Activated naive CD4-positive, alpha-beta T cell treated with anti-CD3 and anti-CD28 coated beads, Interleukin-2, amount 50 U/mL, for 24 hours (primary cell): ENCODE measurements around the gene LANCL3.
"Not testable (repeated sequence)": the region's sequence is repeated elsewhere in the genome, so short reads cannot be mapped to it uniquely, and the experiment has no call there.

Experiments used
- H3K27ac Mint-ChIP-seq: one replicate; pipeline ENCODE4 v1.8.0; 2021; ENCODE audit warnings: mild to moderate bottlenecking, mixed read lengths
- H3K27me3 Mint-ChIP-seq: one replicate; pipeline ENCODE4 v1.8.0; 2021; ENCODE audit warnings: mixed read lengths
- H3K36me3 Mint-ChIP-seq: one replicate; pipeline ENCODE4 v1.8.0; 2021; ENCODE audit warnings: mixed read lengths
- H3K4me1 Mint-ChIP-seq: one replicate; pipeline ENCODE4 v1.8.0; 2021; ENCODE audit warnings: mixed read lengths
- H3K4me3 Mint-ChIP-seq: one replicate; pipeline ENCODE4 v1.8.0; 2021; ENCODE audit warnings: mild to moderate bottlenecking, mixed read lengths
- H3K9me3 Mint-ChIP-seq: one replicate; pipeline ENCODE4 v1.8.0; 2021; ENCODE audit warnings: mixed read lengths

LANCL3 gene

GRCh38 chrX:37571426-37572107, at the start of gene LANCL3:
Gene LANCL3, plus strand, starts transcription at chrX:37571661. Its CDS starts 210 bp downstream, at chrX:37571871.
- H3K9me3 Mint-ChIP-seq, H3K27me3 Mint-ChIP-seq, H3K4me1 Mint-ChIP-seq, H3K36me3 Mint-ChIP-seq, H3K27ac Mint-ChIP-seq: not testable (repeated sequence)
- peak within 1 kb of the TSS; percentile 81 for H3K4me3 Mint-ChIP-seq

GRCh38 chrX:37523673-37524072, 47.8 kb upstream of the LANCL3 start:
- not testable (repeated sequence) for H3K9me3 Mint-ChIP-seq, H3K36me3 Mint-ChIP-seq, H3K27ac Mint-ChIP-seq, H3K4me3 Mint-ChIP-seq, H3K27me3 Mint-ChIP-seq, H3K4me1 Mint-ChIP-seq

GRCh38 chrX:37541991-37542390, 29.5 kb upstream of the LANCL3 start:
- Mint-ChIP-seq H3K9me3 (no peaks in the 10 kb centered on the region), H3K27me3 (peaks cover 1% of the 10 kb centered on the region), H3K36me3 (no peaks in the 10 kb centered on the region), H3K4me3 (no peak overlapping the region), H3K4me1 (no peaks in the 10 kb centered on the region), H3K27ac (no peak overlapping the region)

DNA sequence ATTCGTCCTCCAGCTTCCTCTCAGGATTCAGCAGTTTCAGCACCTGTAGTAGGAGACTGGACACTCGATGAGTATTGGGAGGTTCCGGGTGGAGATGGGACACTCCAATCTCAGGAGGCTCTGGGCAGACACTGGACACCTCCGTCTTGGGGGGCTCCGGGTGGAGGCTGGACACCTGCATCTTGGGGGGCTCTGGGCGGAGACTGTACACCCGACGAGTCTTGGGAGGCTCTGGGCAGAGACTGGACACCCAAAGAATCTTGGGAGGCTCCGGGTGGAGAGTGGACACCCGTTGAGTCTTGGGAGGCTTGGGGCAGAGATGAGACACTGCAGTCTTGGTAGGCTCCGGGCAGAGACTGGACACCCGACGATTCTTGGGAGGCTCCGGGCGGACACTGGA, 28.7 kb upstream of the LANCL3 start:
- Mint-ChIP-seq H3K4me1 (no peaks in the 10 kb centered on the region), H3K4me3 (no peak overlapping the region), H3K27me3 (no peaks in the 10 kb centered on the region), H3K36me3 (no peaks in the 10 kb centered on the region), H3K27ac (no peak overlapping the region), H3K9me3 (no peaks in the 10 kb centered on the region)

DNA sequence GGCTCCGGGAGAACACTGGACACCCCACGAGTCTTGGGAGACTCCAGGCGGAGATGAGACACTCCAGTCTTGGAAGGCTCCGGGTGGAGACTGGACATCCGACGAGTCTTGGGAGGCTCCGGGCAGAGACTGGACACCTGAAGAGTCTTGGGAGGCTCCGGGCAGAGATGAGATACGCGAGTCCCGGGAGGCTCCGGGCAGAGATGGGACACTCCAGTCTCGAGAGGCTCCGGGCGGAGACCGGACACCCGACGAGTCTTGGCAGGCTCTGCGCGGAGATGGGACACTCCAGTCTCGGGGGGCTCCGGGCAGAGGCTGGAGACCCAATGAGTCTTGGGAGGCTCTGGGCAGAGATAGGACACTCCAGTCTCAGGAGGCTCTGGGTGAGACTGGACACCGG, 28.1 kb upstream of the LANCL3 start:
- Mint-ChIP-seq H3K36me3 (no peaks in the 10 kb centered on the region), H3K4me1 (no peaks in the 10 kb centered on the region), H3K27ac (no peak overlapping the region), H3K27me3 (no peaks in the 10 kb centered on the region), H3K4me3 (no peak overlapping the region), H3K9me3 (no peaks in the 10 kb centered on the region)

GRCh38 chrX:37544531-37544930, 26.9 kb upstream of the LANCL3 start:
- H3K4me1 Mint-ChIP-seq, H3K27ac Mint-ChIP-seq, H3K27me3 Mint-ChIP-seq, H3K9me3 Mint-ChIP-seq, H3K4me3 Mint-ChIP-seq, H3K36me3 Mint-ChIP-seq: not testable (repeated sequence)

- Mint-ChIP-seq H3K4me1 (no peaks in the 10 kb centered on the region), H3K4me3 (no peak overlapping the region), H3K27me3 (no peaks in the 10 kb centered on the region), H3K9me3 (no peaks in the 10 kb centered on the region), H3K27ac (no peak overlapping the region), H3K36me3 (no peaks in the 10 kb centered on the region)
These were observed 26.4 kb upstream of the LANCL3 start for GRCh38 chrX:37545066-37545465.

DNA sequence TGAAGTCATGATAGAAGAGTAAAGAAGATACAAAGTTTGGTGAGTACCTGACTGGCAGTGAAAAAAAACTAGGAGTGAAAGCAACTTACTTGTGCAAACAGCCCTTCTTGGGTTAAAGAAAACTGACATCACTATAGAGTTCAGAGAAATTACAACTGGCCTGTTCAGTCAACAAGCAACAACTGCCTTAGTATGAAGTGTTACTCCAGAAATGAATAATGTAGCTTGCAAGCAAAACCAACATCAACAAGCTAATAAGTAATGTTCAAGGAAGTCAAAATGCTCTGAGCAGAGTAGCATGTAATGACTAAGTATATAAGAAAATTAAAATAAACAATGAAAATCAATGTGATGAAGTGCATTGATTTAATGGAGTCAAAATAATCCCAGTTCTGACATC, 21.8 kb upstream of the LANCL3 start:
- H3K27me3 Mint-ChIP-seq, H3K36me3 Mint-ChIP-seq, H3K27ac Mint-ChIP-seq, H3K4me3 Mint-ChIP-seq, H3K4me1 Mint-ChIP-seq, H3K9me3 Mint-ChIP-seq: not testable (repeated sequence)

GRCh38 chrX:37553476-37553875, 18.0 kb upstream of the LANCL3 start:
- Mint-ChIP-seq H3K9me3 (no peaks in the 10 kb centered on the region), H3K4me1 (no peaks in the 10 kb centered on the region), H3K4me3 (no peak overlapping the region), H3K36me3 (no peaks in the 10 kb centered on the region), H3K27ac (no peak overlapping the region), H3K27me3 (peaks cover 5% of the 10 kb centered on the region)

- H3K36me3 Mint-ChIP-seq, H3K9me3 Mint-ChIP-seq, H3K4me1 Mint-ChIP-seq, H3K27ac Mint-ChIP-seq, H3K27me3 Mint-ChIP-seq, H3K4me3 Mint-ChIP-seq: not testable (repeated sequence)
These were observed 6.2 kb upstream of the LANCL3 start for GRCh38 chrX:37565254-37565653.

DNA sequence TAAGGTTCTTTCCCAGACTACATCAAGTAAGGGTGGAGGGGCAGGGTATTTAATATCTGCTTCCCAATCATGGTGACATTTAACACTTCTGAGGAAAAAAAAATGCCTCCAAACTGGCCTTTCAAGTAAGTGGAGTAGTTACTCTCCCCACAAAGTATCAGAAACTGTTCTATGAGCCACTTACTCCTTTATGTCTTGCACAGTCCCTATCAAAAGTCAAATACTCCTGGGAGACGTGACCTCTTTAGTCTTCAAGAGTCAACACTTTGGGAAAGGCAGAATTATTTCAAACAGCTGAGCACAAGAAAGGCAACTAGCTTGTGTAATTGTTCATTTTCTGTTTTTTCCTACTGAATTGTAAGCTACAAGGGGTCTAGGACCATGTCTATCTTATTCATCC, 1.1 kb upstream of the LANCL3 start:
- H3K27ac Mint-ChIP-seq, H3K4me1 Mint-ChIP-seq, H3K36me3 Mint-ChIP-seq, H3K4me3 Mint-ChIP-seq, H3K27me3 Mint-ChIP-seq, H3K9me3 Mint-ChIP-seq: not testable (repeated sequence)

GRCh38 chrX:37572108-37572587, 687 bp downstream of the LANCL3 start:
- H3K27ac Mint-ChIP-seq, H3K36me3 Mint-ChIP-seq, H3K4me1 Mint-ChIP-seq, H3K9me3 Mint-ChIP-seq, H3K27me3 Mint-ChIP-seq: not testable (repeated sequence)
- H3K4me3 Mint-ChIP-seq = peak overlapping the region; percentile 81

GRCh38 chrX:37573121-37573520, 1.7 kb downstream of the LANCL3 start:
- H3K4me3 Mint-ChIP-seq, H3K27me3 Mint-ChIP-seq, H3K27ac Mint-ChIP-seq, H3K4me1 Mint-ChIP-seq, H3K36me3 Mint-ChIP-seq, H3K9me3 Mint-ChIP-seq: not testable (repeated sequence)

- peaks cover 1% of the 10 kb centered on the region for H3K27me3 Mint-ChIP-seq
- no peaks in the 10 kb centered on the region for H3K9me3 Mint-ChIP-seq
- no peaks in the 10 kb centered on the region for H3K36me3 Mint-ChIP-seq
- H3K27ac Mint-ChIP-seq = no peak overlapping the region
- no peak overlapping the region for H3K4me3 Mint-ChIP-seq
- H3K4me1 Mint-ChIP-seq = no peaks in the 10 kb centered on the region
These were observed 6.6 kb downstream of the LANCL3 start for GRCh38 chrX:37578045-37578444.

GRCh38 chrX:37580080-37580479, 8.6 kb downstream of the LANCL3 start:
- Mint-ChIP-seq H3K4me3 (no peak overlapping the region), H3K36me3 (no peaks in the 10 kb centered on the region), H3K27ac (no peak overlapping the region), H3K9me3 (no peaks in the 10 kb centered on the region), H3K4me1 (no peaks in the 10 kb centered on the region), H3K27me3 (peaks cover 1% of the 10 kb centered on the region)

GRCh38 chrX:37587337-37587736, 15.9 kb downstream of the LANCL3 start:
- not testable (repeated sequence) for H3K36me3 Mint-ChIP-seq, H3K27me3 Mint-ChIP-seq, H3K4me3 Mint-ChIP-seq, H3K27ac Mint-ChIP-seq, H3K4me1 Mint-ChIP-seq, H3K9me3 Mint-ChIP-seq

DNA sequence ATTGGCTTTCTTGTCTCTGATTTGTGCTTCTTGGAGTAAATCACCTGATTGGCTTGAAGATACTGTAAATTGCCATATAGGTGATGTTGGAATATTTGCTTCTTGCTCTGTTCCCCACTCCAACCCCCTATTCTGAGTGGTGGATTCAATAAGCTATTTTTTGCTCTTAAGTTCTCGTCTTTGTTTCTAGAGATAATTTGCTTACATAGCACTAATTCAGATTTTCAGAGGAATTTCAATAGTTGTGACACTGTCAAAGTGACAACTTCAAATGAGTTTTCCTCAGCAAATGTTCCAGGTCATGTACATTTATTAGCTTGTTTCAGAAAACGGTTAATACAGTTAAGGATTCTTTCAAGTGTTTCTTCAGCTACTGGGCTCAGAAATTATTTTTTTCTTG, 18.6 kb downstream of the LANCL3 start:
- Mint-ChIP-seq H3K9me3 (no peaks in the 10 kb centered on the region), H3K36me3 (no peaks in the 10 kb centered on the region), H3K27ac (no peak overlapping the region), H3K4me1 (no peaks in the 10 kb centered on the region), H3K27me3 (no peaks in the 10 kb centered on the region), H3K4me3 (no peak overlapping the region)
